ENCODE data around the gene ZNF385D. TPM values are rescaled to one million over a fixed set of nuclear protein-coding genes. Genes with fewer than 3 reads are reported as not detected.

ZNF385D gene
- total RNA-seq, 1 experiment from 2014 or later, result not detected

DNA sequence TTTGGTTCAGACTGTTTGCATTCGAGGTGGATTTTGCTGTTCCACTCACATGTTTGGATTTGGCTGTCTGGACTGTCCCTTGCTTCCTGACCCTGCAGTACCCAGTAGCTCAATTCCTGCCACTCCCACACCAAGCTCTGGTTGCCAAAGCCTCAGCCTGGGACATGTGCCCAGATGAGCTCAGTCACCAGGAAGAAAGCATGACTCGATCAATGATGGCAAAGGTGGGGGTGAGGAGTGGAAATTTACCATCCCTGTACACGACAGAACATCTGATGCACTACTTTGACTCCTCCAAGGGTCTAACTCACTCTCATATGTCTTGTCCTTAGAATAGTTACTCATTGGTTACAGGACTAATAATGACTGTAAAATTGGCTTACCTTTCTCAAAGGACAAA, 45.2 kb downstream of the ZNF385D start:
- no peak for DNase-seq
- no peak overlapping the region for H3K27ac Mint-ChIP-seq (ENCODE audit: unreplicated experiment)
- H3K4me1 Mint-ChIP-seq (ENCODE audit: low read depth, unreplicated experiment), result no peaks in the 10 kb centered on the region
- H3K27me3 Mint-ChIP-seq (ENCODE audit: insufficient read depth, unreplicated experiment), result peaks cover 3% of the 10 kb centered on the region
- no peaks in the 10 kb centered on the region for H3K9me3 ChIP-seq
- H3K4me3 ChIP-seq (ENCODE audit: low read depth, low read length), result no peak overlapping the region
- ChIA-PET CTCF (no interaction called here), POLR2A (no interaction called here)
- intact Hi-C loops (cut with micrococcal nuclease; ENCODE audit: unreplicated experiment), result no loop called here
- no TSS peak for BruUV-seq (replicated peaks)
- no peak overlapping the region for H3K4me3 Mint-ChIP-seq (ENCODE audit: unreplicated experiment)
- H3K4me1 ChIP-seq, result no peaks in the 10 kb centered on the region
- H3K9me3 Mint-ChIP-seq (ENCODE audit: unreplicated experiment), result no peaks in the 10 kb centered on the region
- no peaks in the 10 kb centered on the region for H3K27me3 ChIP-seq (replicated peaks; ENCODE audit: control insufficient read depth, insufficient read depth, low read length)
- no peaks in the 10 kb centered on the region for H3K36me3 Mint-ChIP-seq (ENCODE audit: insufficient read depth, unreplicated experiment)
- H3K36me3 ChIP-seq (ENCODE audit: control insufficient read depth, insufficient read depth, low read length), result no peaks in the 10 kb centered on the region
- TF ChIP-seq CTCF (IDR thresholded peaks at IDR 0.05; ENCODE audit: insufficient read depth in 1 of 2, low read depth in 1 of 2, low read length in 1 of 2, severe bottlenecking in 1 of 2, unreplicated experiment in 1 of 2), result no peak

- Mint-ChIP-seq H3K4me1 (ENCODE audit: low read depth, unreplicated experiment) (no peaks in the 10 kb centered on the region), H3K27me3 (ENCODE audit: insufficient read depth, unreplicated experiment) (peaks cover 3% of the 10 kb centered on the region), H3K9me3 (ENCODE audit: unreplicated experiment) (no peaks in the 10 kb centered on the region), H3K27ac (ENCODE audit: unreplicated experiment) (no peak overlapping the region), H3K36me3 (ENCODE audit: insufficient read depth, unreplicated experiment) (no peaks in the 10 kb centered on the region), H3K4me3 (ENCODE audit: unreplicated experiment) (no peak overlapping the region)
- Histone ChIP-seq H3K4me1 (no peaks in the 10 kb centered on the region), H3K27me3 (replicated peaks; ENCODE audit: control insufficient read depth, insufficient read depth, low read length) (no peaks in the 10 kb centered on the region), H3K4me3 (ENCODE audit: low read depth, low read length) (no peak overlapping the region), H3K36me3 (ENCODE audit: control insufficient read depth, insufficient read depth, low read length) (no peaks in the 10 kb centered on the region), H3K9me3 (no peaks in the 10 kb centered on the region)
- no TSS peak for BruUV-seq (replicated peaks)
- ChIA-PET CTCF (no interaction called here), POLR2A (no interaction called here)
- no peak for DNase-seq
- intact Hi-C loops (cut with micrococcal nuclease; ENCODE audit: unreplicated experiment), result no loop called here
- TF ChIP-seq CTCF (IDR thresholded peaks at IDR 0.05; ENCODE audit: insufficient read depth in 1 of 2, low read depth in 1 of 2, low read length in 1 of 2, severe bottlenecking in 1 of 2, unreplicated experiment in 1 of 2), result no peak
These were observed 46.2 kb downstream of the ZNF385D start for GRCh38 chr3:21704796-21705195.

- H3K9me3 ChIP-seq, result no peaks in the 10 kb centered on the region
- Mint-ChIP-seq H3K4me3 (ENCODE audit: unreplicated experiment) (no peak overlapping the region), H3K27me3 (ENCODE audit: insufficient read depth, unreplicated experiment) (peaks cover 3% of the 10 kb centered on the region), H3K4me1 (ENCODE audit: low read depth, unreplicated experiment) (no peaks in the 10 kb centered on the region), H3K27ac (ENCODE audit: unreplicated experiment) (no peak overlapping the region), H3K9me3 (ENCODE audit: unreplicated experiment) (no peaks in the 10 kb centered on the region), H3K36me3 (ENCODE audit: insufficient read depth, unreplicated experiment) (no peaks in the 10 kb centered on the region)
- ChIA-PET POLR2A (no interaction called here), CTCF (interaction anchor here (0.6 kb wide), 1 partner anchor 48 kb away, joined by 3 read pairs; no protein-coding TSS in a partner anchor)
- H3K36me3 ChIP-seq (ENCODE audit: control insufficient read depth, insufficient read depth, low read length), result no peaks in the 10 kb centered on the region
- TF ChIP-seq CTCF (IDR thresholded peaks at IDR 0.05; ENCODE audit: insufficient read depth in 1 of 2, low read depth in 1 of 2, low read length in 1 of 2, severe bottlenecking in 1 of 2, unreplicated experiment in 1 of 2), result no peak
- no peaks in the 10 kb centered on the region for H3K27me3 ChIP-seq (replicated peaks; ENCODE audit: control insufficient read depth, insufficient read depth, low read length)
- H3K4me3 ChIP-seq (ENCODE audit: low read depth, low read length), result no peak overlapping the region
- no peaks in the 10 kb centered on the region for H3K4me1 ChIP-seq
- BruUV-seq (replicated peaks), result no TSS peak
- intact Hi-C loops (cut with micrococcal nuclease; ENCODE audit: unreplicated experiment), result no loop called here
- no peak for DNase-seq
These were observed 47.7 kb downstream of the ZNF385D start for GRCh38 chr3:21703291-21703690.

Measured in Caco-2 (cell line).